HepG2 (cell line): ENCODE data around the gene HAUS2. TPM values are rescaled to one million over a fixed set of nuclear protein-coding genes. Genes with fewer than 3 reads are reported as not detected.

ENCODE experiments used
- ATM ChIP-seq: fragments of 450-650 bp; IDR thresholded peaks from 2 replicates; pipeline ENCODE4 v1.7.1; 2017; ENCODE audit warnings: mild to moderate bottlenecking, borderline replicate concordance
- BRD4 ChIP-seq: sonication (generic); formaldehyde crosslinking; IDR thresholded peaks from 2 replicates; pipeline ENCODE4 v1.4.0; 2020; ENCODE audit warnings: missing genetic modification reagents
- CENPBD1 ChIP-seq: sonication (generic); formaldehyde crosslinking; IDR thresholded peaks from 2 replicates; pipeline ENCODE4 v1.8.0; 2022; ENCODE audit warnings: missing genetic modification reagents, low read depth, mild to moderate bottlenecking, borderline replicate concordance
- DNMT1 ChIP-seq: sonication (generic); formaldehyde crosslinking; IDR thresholded peaks from 2 replicates; pipeline ENCODE4 v1.5.1; 2020; ENCODE audit warnings: mild to moderate bottlenecking, missing genetic modification reagents
- ESRRA ChIP-seq: sonication (generic); formaldehyde crosslinking; IDR thresholded peaks from 2 replicates; pipeline ENCODE4 v1.5.1; 2020; ENCODE audit warnings: mild to moderate bottlenecking, low read depth, missing genetic modification reagents
- FOSL1 ChIP-seq: sonication (generic); formaldehyde crosslinking; IDR thresholded peaks from 2 replicates; pipeline ENCODE4 v1.9.0; 2021; ENCODE audit warnings: missing genetic modification reagents, borderline replicate concordance
- KLF13 ChIP-seq: sonication (generic); formaldehyde crosslinking; IDR thresholded peaks from 2 replicates; pipeline ENCODE4 v1.4.0; 2020; ENCODE audit warnings: mild to moderate bottlenecking, missing genetic modification reagents
- MYC ChIP-seq: sonication (generic); formaldehyde crosslinking; IDR thresholded peaks from 2 replicates; pipeline ENCODE4 v1.9.0; 2021; ENCODE audit warnings: missing genetic modification reagents, borderline replicate concordance
- NKX3-1 ChIP-seq: sonication (generic); formaldehyde crosslinking; IDR thresholded peaks from 2 replicates; pipeline ENCODE4 v1.5.0; 2020; ENCODE audit warnings: missing genetic modification reagents
- NR2F2 ChIP-seq: IDR thresholded peaks from 2 replicates; pipeline ENCODE4 v1.6.1; 2012; ENCODE audit warnings: low read depth, inconsistent platforms, borderline replicate concordance
- RARG ChIP-seq: sonication (generic); formaldehyde crosslinking; IDR thresholded peaks from 2 replicates; pipeline ENCODE4 v1.4.0; 2020; ENCODE audit warnings: low read depth, mild to moderate bottlenecking, missing genetic modification reagents
- SIX4 ChIP-seq: sonication (generic); formaldehyde crosslinking; IDR thresholded peaks from 2 replicates; pipeline ENCODE4 v1.4.0; 2020; ENCODE audit warnings: missing genetic modification reagents
- SNAPC2 ChIP-seq: sonication (generic); formaldehyde crosslinking; IDR thresholded peaks from 2 replicates; pipeline ENCODE4 v1.8.1; 2022; ENCODE audit warnings: mild to moderate bottlenecking, missing genetic modification reagents
- TBL1XR1 ChIP-seq: fragments of 150-350 bp; IDR thresholded peaks from 2 replicates; pipeline ENCODE4 v1.6.1; 2014; ENCODE audit warnings: borderline replicate concordance, low read length; ENCODE audit not compliant: partially characterized antibody
- ZBTB26 ChIP-seq: IDR thresholded peaks from 2 replicates; pipeline ENCODE4 v1.6.1; 2016; ENCODE audit warnings: missing compliant biosample characterization, missing genetic modification reagents, borderline replicate concordance
- ZFP36L2 ChIP-seq: sonication (generic); formaldehyde crosslinking; IDR thresholded peaks from 2 replicates; pipeline ENCODE4 v1.4.0; 2020; ENCODE audit warnings: missing genetic modification reagents
- ZMAT3 ChIP-seq: sonication (generic); formaldehyde crosslinking; conservative IDR thresholded peaks from 2 replicates; pipeline ENCODE4 v1.7.0; 2021; ENCODE audit warnings: missing genetic modification reagents
- ZNF17 ChIP-seq: sonication (generic); formaldehyde crosslinking; IDR thresholded peaks from 2 replicates; pipeline ENCODE4 v1.5.0; 2020; ENCODE audit warnings: mild to moderate bottlenecking, missing genetic modification reagents
- ZNF20 ChIP-seq: sonication (generic); formaldehyde crosslinking; IDR thresholded peaks from 2 replicates; pipeline ENCODE4 v1.4.0; 2020; ENCODE audit warnings: mild to moderate bottlenecking, moderate library complexity, missing genetic modification reagents
- ZNF205 ChIP-seq: IDR thresholded peaks from 2 replicates; pipeline ENCODE4 v1.6.1; 2018; ENCODE audit warnings: missing biosample characterization, missing genetic modification reagents
- ZNF230 ChIP-seq: sonication (generic); formaldehyde crosslinking; IDR thresholded peaks from 2 replicates; pipeline ENCODE4 v1.4.0; 2020; ENCODE audit warnings: mild to moderate bottlenecking, missing genetic modification reagents
- ZNF549 ChIP-seq: sonication (generic); formaldehyde crosslinking; IDR thresholded peaks from 2 replicates; pipeline ENCODE4 v1.5.0; 2020; ENCODE audit warnings: missing genetic modification reagents
- ZNF567 ChIP-seq: sonication (generic); formaldehyde crosslinking; IDR thresholded peaks from 2 replicates; pipeline ENCODE4 v1.8.1; 2023; ENCODE audit warnings: mild to moderate bottlenecking, missing genetic modification reagents, borderline replicate concordance
- ZZZ3 ChIP-seq: sonication (generic); formaldehyde crosslinking; IDR thresholded peaks from 2 replicates; pipeline ENCODE4 v1.4.0; 2020; ENCODE audit warnings: missing genetic modification reagents, mild to moderate bottlenecking, borderline replicate concordance
- polyA plus RNA-seq, 8 experiments: library from polyadenylated mRNA; depleted of rRNA in 3 of 8; stranded (reverse) in 7 of 8; unstranded in 1 of 8; fragments of >200 nt; fragmentation: Illumina TruSeq in 4 of 8; extraction: Trizol in 4 of 8; gene quantifications; 2 replicates each; pipeline versions ENCODE4 v1.2.1 to v1.2.3, GENCODE V29; 2011 to 2016; ENCODE audit warnings: low read depth in 4 of 8, missing spikeins in 1 of 8, mixed read lengths in 1 of 8; ENCODE audit not compliant: insufficient read depth in 1 of 8
- total RNA-seq, 5 experiments: library from RNA; depleted of rRNA; stranded (reverse); fragments of >200 nt; fragmentation: Illumina TruSeq; extraction: Trizol; gene quantifications; 2 replicates each; pipeline ENCODE4 v1.2.3, GENCODE V29; 2016; ENCODE audit warnings: low read depth in 1 of 5

Gene HAUS2
- total and polyA plus RNA-seq, 2 of the 13 experiments (the other 11 are each of a cell fraction or from before 2014, with no cell fraction given) = 11.6 to 32.9 TPM

- TF ChIP-seq ZBTB26 (no peak; the same call in 1 of the 2 replicates), ZNF567 (CRISPR knock-in tag) (no peak), ZNF549 (CRISPR knock-in tag) (no peak), ZNF20 (CRISPR knock-in tag) (no peak), CENPBD1 (CRISPR knock-in tag) (0 out of 2 replicates have a peak, but pooled peaks have one; percentile 53), SNAPC2 (CRISPR knock-in tag) (no peak), RARG (CRISPR knock-in tag) (no peak), TBL1XR1 (no peak), KLF13 (CRISPR knock-in tag) (no peak), ESRRA (CRISPR knock-in tag) (peak; percentile 66), ZMAT3 (CRISPR knock-in tag) (peak; percentile 50; the same call in 1 of the 2 replicates), ZNF230 (CRISPR knock-in tag) (0 out of 2 replicates have a peak, but pooled peaks have one; percentile 59), ZFP36L2 (CRISPR knock-in tag) (no peak), ATM (no peak), FOSL1 (CRISPR knock-in tag) (0 out of 2 replicates have a peak, but pooled peaks have one; percentile 5), BRD4 (CRISPR knock-in tag) (0 out of 2 replicates have a peak, but pooled peaks have one; percentile 25), NR2F2 (0 out of 2 replicates have a peak, but pooled peaks have one; percentile 18), DNMT1 (CRISPR knock-in tag) (peak; percentile 69; the same call in 1 of the 2 replicates), SIX4 (CRISPR knock-in tag) (no peak), ZNF17 (CRISPR knock-in tag) (no peak), MYC (peak; percentile 85; the same call in 1 of the 2 replicates), ZZZ3 (CRISPR knock-in tag) (peak; percentile 34; the same call in 1 of the 2 replicates), NKX3-1 (CRISPR knock-in tag) (peak; percentile 80), ZNF205 (CRISPR knock-in tag) (no peak)
Observed at GRCh38 chr15:42548249-42549031, at the start of gene HAUS2, which contains the start of gene LRRC57 (continued).
